ENCODE results near the gene APPBP2. TPM values are rescaled to one million over a fixed set of nuclear protein-coding genes. Genes with fewer than 3 reads are reported as not detected.

Gene APPBP2
- total and polyA plus RNA-seq, 2 donors (not counting 3 experiments of a cell fraction or from before 2014, with no cell fraction given), result 8.4 to 49.1 TPM

DNA sequence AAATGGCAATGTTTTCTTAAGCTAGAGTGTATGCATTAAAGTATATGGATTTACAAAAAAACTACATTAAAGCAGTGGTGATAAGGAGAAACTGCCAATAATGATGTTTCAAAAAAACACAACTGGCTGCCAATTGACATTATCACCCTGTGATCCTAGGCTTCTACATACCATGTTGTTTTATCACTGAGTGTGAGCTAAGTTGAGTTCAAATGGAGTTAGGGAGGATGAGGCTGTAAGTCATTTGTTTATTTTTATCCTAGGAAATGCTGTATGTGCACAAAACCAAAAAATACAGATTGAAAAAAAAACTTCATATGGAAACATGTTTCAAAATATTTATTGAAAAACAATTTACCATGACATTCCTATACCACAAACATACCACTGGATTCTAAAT is 80.9 kb downstream of the APPBP2 start:
- FAIRE-seq (no peak), DNase-seq (ENCODE audit: low read depth, low spot score) (no peak)
- Histone ChIP-seq H4K20me1 (replicated peaks; ENCODE audit: control insufficient read depth, extremely low read depth, insufficient read depth, low read length) (no peaks in the 10 kb centered on the region), H3K9ac (replicated peaks; ENCODE audit: extremely low read depth, insufficient read depth, low read length) (no peak overlapping the region), H2AFZ (ENCODE audit: low read depth, low read length) (no peak overlapping the region), H3K9me3 (replicated peaks; ENCODE audit: control insufficient read depth, insufficient read depth, low read length) (no peaks in the 10 kb centered on the region), H3K9me1 (replicated peaks; ENCODE audit: control insufficient read depth, extremely low read depth, insufficient read depth, low read length) (no peaks in the 10 kb centered on the region), H3K4me1 (ENCODE audit: control insufficient read depth, extremely low read depth, insufficient read depth, low read length) (no peaks in the 10 kb centered on the region), H3K27ac (ENCODE audit: insufficient read depth, low read depth, low read length) (no peak overlapping the region), H3K79me2 (ENCODE audit: control insufficient read depth, insufficient read depth, low read length) (no peaks in the 10 kb centered on the region), H3K36me3 (ENCODE audit: control insufficient read depth in 2 of 2, extremely low read depth in 1 of 2, insufficient read depth in 2 of 2, low read length in 2 of 2) (peaks cover 7 to 9% of the 10 kb centered on the region in 2 experiments), H3K4me3 (replicated peaks in 1 of 3; ENCODE audit: insufficient read depth in 1 of 3, low read depth in 1 of 3, low read length in 3 of 3) (no peak overlapping the region), H3K27me3 (ENCODE audit: control insufficient read depth in 2 of 2, insufficient read depth in 2 of 2, low read length in 2 of 2) (no peaks in the 10 kb centered on the region), H3K4me2 (ENCODE audit: insufficient read depth, low read length) (no peak overlapping the region)
- ChIA-PET CTCF (interaction anchor here (1.3 to 1.4 kb wide), 2 partner anchors 61 to 193 kb away, joined by 4 to 5 read pairs; no protein-coding TSS in a partner anchor), POLR2A (no interaction called here)
- intact Hi-C loops (cut with micrococcal nuclease) (no loop called here), dilution Hi-C loops (cut with MboI; ENCODE audit: extremely low pct_ligation_motif_present, low sequenced_read_pairs) (no loop called here)
- no TSS peak for BruUV-seq (replicated peaks)
- TF ChIP-seq JUN (IDR thresholded peaks at IDR 0.05; ENCODE audit: borderline replicate concordance, insufficient read depth, insufficient read length, low read depth) (no peak), EZH2 (IDR thresholded peaks at IDR 0.05; ENCODE audit: borderline replicate concordance, low read depth, low read length, severe bottlenecking) (no peak)

DNA sequence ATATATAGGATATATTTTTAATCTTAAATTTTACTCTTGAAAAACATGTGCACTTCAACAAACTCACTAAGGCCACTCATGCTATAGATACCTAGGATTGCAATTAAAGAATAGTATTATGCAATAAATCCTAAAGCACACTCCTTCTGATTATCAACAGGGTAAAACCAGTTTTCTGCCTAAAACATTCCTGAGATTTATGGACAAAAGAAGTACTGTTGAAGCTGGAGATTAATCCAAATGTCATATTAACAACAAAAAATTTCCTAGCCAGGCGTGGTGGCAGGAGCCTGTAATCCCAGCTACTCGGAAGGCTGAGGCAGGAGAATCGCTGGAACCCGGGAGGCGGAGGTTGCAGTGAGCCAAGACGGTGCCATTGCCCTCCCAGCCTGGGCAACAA is 82.3 kb downstream of the APPBP2 start:
- Histone ChIP-seq H3K4me2 (ENCODE audit: insufficient read depth, low read length) (no peak overlapping the region), H3K4me3 (replicated peaks in 1 of 3; ENCODE audit: insufficient read depth in 1 of 3, low read depth in 1 of 3, low read length in 3 of 3) (no peak overlapping the region), H3K9me3 (replicated peaks; ENCODE audit: control insufficient read depth, insufficient read depth, low read length) (no peaks in the 10 kb centered on the region), H3K9ac (replicated peaks; ENCODE audit: extremely low read depth, insufficient read depth, low read length) (no peak overlapping the region), H3K36me3 (ENCODE audit: control insufficient read depth in 2 of 2, extremely low read depth in 1 of 2, insufficient read depth in 2 of 2, low read length in 2 of 2) (peaks cover 7% of the 10 kb centered on the region in 2 experiments), H3K79me2 (ENCODE audit: control insufficient read depth, insufficient read depth, low read length) (no peaks in the 10 kb centered on the region), H2AFZ (ENCODE audit: low read depth, low read length) (no peak overlapping the region), H4K20me1 (replicated peaks; ENCODE audit: control insufficient read depth, extremely low read depth, insufficient read depth, low read length) (no peaks in the 10 kb centered on the region), H3K4me1 (ENCODE audit: control insufficient read depth, extremely low read depth, insufficient read depth, low read length) (no peaks in the 10 kb centered on the region), H3K27ac (ENCODE audit: insufficient read depth, low read depth, low read length) (no peak overlapping the region), H3K9me1 (replicated peaks; ENCODE audit: control insufficient read depth, extremely low read depth, insufficient read depth, low read length) (no peaks in the 10 kb centered on the region), H3K27me3 (ENCODE audit: control insufficient read depth in 2 of 2, insufficient read depth in 2 of 2, low read length in 2 of 2) (no peaks in the 10 kb centered on the region)
- FAIRE-seq (no peak), DNase-seq (ENCODE audit: low read depth, low spot score) (no peak)
- CTCF ChIA-PET, result no interaction called here
- POLR2A ChIA-PET, result no interaction called here
- dilution Hi-C loops (cut with MboI; ENCODE audit: extremely low pct_ligation_motif_present, low sequenced_read_pairs), result no loop called here
- BruUV-seq (replicated peaks), result no TSS peak
- no peak for TF ChIP-seq MYC (IDR thresholded peaks at IDR 0.05; ENCODE audit: low read depth, low read length)
- TF ChIP-seq, protein P1, sequence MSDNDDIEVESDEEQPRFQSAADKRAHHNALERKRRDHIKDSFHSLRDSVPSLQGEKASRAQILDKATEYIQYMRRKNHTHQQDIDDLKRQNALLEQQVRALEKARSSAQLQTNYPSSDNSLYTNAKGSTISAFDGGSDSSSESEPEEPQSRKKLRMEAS (IDR thresholded peaks at IDR 0.05; ENCODE audit: insufficient read depth, insufficient read length), result no peak
- TF ChIP-seq EZH2 (IDR thresholded peaks at IDR 0.05; ENCODE audit: borderline replicate concordance, low read depth, low read length, severe bottlenecking), result no peak
- no peak for TF ChIP-seq POLR2AphosphoS5 (IDR thresholded peaks at IDR 0.05; ENCODE audit: insufficient read depth, low read depth, low read length)
- TF ChIP-seq, protein P2, sequence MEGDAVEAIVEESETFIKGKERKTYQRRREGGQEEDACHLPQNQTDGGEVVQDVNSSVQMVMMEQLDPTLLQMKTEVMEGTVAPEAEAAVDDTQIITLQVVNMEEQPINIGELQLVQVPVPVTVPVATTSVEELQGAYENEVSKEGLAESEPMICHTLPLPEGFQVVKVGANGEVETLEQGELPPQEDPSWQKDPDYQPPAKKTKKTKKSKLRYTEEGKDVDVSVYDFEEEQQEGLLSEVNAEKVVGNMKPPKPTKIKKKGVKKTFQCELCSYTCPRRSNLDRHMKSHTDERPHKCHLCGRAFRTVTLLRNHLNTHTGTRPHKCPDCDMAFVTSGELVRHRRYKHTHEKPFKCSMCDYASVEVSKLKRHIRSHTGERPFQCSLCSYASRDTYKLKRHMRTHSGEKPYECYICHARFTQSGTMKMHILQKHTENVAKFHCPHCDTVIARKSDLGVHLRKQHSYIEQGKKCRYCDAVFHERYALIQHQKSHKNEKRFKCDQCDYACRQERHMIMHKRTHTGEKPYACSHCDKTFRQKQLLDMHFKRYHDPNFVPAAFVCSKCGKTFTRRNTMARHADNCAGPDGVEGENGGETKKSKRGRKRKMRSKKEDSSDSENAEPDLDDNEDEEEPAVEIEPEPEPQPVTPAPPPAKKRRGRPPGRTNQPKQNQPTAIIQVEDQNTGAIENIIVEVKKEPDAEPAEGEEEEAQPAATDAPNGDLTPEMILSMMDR (IDR thresholded peaks at IDR 0.05; ENCODE audit: extremely low read depth in 1 of 2, insufficient read depth in 1 of 2, low read depth in 1 of 2, low read length in 2 of 2), result no peak
- TF ChIP-seq FOS (IDR thresholded peaks at IDR 0.05; ENCODE audit: borderline replicate concordance, insufficient read depth, low read length), result no peak
- intact Hi-C loops (cut with micrococcal nuclease), result no loop called here
